SKM-1 treated with dmso at 0.1 percent for 144 hours (cell line): ENCODE results near the gene NYNRIN.

ENCODE experiments used
- DNase-seq: peaks from one replicate; lab custom pipeline; 2025; ENCODE audit not compliant: unreplicated experiment; lab: John Stamatoyannopoulos, UW

The NYNRIN gene

DNA sequence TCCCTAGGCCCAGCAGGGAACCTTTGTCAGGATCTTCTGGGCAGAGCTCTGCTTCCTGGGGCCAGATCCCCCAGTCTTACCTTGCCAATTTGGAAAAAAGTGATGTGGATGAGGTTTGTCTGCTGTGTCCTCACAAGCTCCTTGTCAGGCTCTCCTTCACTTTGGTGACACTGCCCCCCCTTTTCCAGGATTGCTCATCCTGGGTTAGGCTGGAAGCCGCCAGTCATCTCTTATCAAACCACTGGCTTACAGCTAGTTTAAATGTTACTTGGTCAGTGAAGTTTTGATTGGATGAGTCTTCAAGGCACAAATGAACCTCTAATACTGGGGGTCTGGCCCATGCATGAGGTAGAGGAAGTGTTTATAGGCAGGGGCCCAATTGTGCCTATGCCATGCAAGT is 15.3 kb downstream of the NYNRIN start:
- no peak for DNase-seq

DNA sequence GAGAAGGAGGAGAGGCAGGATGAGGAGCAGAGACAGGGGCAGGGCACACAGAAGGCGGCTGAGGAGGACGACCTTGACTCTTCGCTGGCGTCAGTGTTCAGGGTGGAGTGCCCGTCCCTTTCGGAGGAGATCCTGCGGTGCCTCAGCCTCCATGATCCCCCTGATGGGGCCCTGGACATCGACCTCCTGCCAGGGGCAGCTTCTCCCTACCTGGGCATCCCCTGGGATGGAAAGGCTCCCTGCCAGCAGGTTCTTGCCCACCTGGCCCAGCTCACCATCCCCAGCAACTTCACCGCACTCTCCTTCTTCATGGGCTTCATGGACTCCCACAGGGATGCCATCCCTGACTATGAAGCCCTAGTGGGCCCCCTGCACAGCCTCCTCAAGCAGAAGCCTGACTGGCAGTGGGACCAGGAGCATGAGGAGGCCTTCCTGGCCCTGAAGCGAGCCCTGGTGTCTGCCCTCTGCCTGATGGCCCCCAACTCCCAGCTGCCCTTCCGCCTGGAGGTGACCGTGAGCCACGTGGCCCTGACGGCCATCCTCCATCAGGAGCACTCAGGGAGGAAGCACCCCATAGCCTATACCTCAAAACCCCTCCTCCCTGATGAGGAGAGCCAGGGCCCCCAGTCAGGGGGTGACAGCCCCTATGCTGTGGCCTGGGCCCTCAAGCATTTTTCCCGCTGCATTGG is 16.1 kb downstream of the NYNRIN start:
- no peak for DNase-seq

DNA sequence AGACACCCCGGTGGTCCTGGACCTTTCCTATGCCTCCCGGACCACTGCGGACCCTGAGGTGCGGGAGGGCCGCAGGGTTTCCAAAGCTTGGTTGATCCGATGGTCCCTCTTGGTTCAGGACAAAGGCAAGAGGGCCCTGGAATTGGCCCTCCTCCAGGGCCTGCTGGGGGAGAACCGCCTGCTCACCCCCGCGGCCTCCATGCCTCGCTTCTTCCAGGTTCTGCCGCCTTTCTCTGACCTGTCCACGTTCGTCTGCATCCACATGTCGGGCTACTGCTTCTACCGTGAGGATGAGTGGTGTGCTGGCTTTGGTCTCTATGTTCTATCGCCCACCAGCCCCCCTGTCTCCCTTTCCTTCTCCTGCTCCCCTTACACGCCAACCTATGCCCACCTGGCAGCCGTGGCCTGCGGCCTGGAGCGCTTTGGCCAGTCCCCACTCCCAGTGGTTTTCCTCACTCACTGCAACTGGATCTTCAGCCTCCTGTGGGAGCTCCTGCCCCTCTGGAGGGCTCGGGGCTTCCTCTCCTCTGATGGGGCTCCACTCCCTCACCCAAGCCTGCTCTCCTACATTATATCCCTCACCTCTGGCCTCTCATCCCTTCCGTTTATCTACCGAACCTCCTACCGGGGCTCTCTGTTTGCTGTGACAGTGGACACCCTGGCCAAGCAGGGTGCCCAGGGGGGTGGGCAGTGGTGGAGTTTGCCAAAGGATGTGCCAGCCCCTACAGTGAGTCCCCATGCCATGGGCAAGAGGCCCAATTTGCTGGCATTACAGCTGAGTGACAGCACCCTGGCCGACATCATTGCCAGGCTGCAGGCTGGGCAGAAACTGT is 16.8 kb downstream of the NYNRIN start:
- no peak for DNase-seq

DNA sequence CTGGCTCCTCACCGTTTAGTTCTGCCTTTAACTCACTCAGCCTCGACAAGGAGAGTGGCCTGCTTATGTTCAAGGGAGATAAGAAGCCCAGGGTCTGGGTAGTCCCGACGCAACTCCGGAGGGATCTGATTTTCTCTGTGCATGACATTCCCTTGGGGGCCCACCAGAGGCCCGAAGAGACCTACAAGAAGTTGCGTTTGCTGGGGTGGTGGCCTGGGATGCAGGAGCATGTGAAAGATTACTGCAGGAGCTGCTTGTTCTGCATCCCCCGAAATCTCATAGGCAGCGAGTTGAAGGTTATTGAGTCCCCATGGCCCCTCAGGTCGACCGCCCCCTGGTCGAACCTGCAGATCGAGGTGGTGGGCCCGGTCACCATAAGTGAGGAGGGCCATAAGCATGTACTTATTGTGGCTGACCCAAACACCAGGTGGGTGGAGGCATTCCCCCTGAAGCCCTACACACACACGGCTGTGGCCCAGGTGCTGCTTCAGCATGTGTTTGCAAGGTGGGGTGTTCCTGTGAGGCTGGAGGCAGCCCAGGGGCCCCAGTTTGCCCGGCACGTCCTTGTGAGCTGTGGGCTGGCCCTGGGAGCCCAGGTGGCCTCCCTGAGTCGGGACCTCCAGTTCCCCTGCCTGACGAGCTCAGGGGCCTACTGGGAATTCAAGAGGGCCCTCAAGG is 17.6 kb downstream of the NYNRIN start:
- DNase-seq, result no peak

DNA sequence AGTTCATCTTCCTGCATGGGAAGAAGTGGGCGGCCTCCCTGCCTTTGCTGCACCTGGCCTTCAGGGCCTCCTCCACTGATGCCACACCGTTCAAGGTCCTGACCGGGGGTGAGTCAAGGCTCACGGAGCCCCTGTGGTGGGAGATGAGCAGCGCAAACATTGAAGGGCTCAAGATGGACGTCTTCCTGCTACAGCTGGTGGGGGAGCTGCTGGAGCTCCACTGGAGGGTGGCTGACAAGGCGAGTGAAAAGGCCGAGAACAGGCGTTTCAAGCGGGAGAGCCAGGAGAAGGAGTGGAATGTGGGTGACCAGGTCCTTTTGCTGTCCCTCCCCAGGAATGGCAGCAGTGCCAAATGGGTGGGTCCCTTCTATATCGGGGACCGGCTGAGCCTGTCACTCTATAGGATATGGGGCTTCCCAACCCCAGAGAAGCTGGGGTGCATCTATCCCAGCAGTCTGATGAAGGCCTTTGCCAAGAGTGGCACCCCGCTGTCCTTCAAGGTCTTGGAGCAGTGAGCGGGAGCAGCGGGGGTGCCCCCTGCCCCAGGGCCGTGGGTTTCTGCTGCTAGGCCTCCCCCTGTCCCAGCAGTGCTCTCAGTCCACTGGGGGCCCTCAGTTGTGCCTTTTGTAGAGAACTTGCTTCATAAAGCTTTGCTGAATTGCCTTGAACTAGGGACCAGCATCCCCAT is 18.3 kb downstream of the NYNRIN start:
- DNase-seq, result no peak

DNA sequence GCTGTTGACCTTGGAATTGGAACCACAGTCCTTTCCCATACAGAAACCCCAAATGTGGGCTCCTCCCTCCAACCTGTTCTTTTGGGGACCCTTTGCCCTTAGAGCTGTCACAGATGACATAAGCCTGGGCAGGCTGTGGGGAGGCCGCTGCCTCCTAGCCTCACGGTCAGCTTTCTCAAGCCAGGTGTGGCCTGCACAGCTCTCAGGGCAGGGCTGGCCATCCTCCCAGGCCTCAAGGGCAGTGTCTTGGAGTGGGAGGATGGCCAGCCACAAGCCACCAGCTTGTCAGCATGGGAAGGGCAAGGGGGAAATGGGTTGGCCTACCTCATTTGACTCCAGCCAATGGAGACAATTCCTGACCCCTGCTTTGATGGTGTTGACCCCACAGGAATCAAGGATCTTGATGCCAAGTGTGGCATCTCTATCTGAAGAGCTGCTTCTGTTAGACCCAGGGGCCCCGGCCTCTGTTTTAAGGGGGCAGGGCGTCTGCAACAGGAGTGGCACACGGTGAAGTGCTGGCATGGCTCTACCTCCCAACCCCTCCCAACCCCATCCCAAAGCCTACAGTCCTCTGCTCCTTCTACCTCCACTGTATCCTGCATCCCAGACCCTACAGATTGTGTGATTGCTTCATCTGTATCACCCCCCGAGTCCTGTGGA is 19.2 kb downstream of the NYNRIN start:
- no peak for DNase-seq

DNA sequence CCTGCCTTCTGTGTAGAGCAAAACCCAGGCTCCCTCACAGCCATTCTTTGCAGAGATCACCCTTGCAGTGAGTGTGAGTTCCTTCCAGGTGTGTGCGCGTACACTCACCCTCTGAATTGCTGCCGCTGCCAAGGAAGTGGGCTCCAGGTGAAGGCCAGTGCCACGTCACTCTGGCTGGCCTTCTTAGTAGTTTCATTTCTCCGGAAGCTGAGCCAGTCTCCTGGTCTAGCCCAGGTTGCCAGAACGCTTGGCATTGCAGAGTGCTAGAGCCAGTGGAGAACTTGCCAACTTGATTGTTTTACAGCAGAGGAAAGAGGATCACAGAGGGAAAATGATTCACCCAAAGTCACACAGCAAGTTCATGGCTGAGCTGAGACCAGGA is 19.7 kb downstream of the NYNRIN start:
- DNase-seq, result no peak

DNA sequence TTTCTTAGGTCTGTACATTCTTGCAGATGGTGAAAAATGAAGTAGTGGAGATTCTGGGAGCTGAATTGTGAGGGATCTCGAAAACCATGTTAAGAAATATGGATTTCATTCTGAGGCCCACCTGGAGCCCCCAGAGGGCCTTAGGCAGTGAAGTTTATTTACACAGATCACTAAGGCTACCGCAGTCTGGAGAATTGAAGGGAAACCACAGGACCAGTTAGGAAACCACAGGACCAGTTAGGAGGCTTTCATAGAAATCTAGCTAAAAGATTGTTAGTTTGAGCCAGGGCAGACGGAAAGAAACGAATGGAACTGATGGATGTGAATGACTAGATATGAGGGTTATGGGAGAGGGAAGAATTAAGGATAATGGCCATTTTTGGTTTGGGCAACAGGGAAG is 23.5 kb downstream of the NYNRIN start:
- DNase-seq, result no peak

DNA sequence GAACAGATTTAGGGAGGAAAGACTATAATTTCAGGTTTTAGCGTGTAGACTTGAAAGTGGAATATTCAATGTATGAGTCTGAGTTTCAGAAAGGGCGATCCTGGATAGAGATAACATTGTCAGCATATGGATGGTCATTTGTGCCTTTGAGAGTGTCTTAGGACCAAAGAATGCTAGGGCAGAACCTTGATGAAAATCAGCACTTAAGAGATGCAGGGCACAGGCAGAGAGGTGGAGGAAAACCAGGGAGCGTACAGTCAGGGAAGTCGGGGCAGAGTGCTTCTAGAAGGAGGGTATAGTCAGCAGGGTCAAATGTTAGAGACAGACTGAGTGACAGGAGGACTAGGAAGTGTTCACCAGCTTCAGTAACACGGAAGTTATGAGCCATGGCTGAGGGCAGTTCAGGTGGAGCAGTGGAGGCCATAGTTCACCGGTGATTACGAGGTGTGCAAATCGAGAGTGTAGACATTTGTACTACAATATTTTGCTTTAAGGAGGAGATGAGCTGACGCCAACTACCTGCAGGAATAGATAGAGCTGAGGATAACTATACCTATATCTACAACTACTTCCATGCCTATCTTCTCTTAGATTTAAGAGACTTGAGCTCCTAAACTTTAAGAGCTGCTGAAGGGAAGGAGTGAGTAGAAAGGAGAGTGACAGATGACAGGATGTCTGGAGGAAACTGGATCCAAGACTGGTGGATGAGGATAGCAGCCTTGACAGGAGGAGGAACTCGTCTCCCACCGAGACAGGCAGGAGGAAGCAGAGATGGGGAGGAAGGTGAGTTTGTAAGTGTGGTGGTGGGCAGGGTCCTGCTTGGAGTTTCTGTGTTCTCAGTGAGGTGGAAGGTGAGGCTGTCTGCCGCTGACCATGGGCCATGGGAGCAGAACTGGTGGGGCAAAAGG is 24.1 kb downstream of the NYNRIN start:
- no peak for DNase-seq

DNA sequence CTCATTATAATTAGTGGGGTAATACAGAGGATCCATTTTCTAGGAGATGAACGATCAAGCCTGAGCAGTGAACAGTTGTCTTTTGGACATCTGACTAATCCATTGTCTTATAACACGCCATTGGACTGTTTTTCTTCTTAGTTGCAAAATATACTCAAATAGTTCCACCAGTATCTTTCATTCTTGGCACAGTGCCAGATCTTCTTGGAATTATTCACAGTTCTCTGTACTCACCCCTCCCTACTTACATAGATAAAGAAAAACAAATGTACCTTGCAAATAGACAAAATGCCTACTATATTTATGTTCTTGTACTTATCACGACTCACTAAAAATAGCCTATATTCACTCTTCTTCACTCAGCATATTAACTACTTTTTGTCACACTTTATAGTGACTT is 26.9 kb downstream of the NYNRIN start:
- no peak for DNase-seq

DNA sequence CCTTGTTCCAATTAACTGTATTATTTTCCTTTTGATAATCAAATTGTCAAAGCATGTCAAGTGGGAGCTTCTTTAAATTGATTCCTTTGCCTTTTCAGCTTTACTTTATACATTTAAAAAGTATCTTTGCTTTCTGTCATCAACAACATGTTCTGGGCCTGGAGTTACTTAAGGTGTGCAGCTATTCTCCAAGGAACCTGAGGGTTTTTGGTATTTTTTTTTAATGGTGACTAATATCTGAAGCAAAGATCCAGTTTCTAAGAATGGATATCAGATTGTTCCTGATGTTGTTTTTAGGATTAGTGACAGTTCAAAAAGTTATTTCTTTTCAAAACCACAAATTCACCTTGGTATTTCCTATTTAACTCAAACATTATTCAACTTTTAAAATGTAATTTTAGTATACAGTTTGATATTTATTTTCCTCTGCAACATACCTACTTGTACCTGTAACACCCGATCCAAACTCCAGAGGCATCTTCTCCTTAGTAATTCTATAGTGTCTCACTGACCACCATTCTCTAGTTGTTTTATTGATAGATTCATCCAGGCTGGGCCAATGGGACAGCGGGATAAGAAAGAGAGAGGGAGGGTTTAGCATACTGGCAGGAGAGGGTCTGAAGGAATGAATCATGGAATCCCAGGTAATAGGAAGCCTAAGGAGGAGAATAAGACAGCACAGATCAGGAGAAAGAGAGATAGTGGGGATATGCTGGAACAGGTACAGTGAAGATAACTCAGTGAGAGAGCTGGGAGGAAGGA is 27.5 kb downstream of the NYNRIN start:
- DNase-seq, result no peak

DNA sequence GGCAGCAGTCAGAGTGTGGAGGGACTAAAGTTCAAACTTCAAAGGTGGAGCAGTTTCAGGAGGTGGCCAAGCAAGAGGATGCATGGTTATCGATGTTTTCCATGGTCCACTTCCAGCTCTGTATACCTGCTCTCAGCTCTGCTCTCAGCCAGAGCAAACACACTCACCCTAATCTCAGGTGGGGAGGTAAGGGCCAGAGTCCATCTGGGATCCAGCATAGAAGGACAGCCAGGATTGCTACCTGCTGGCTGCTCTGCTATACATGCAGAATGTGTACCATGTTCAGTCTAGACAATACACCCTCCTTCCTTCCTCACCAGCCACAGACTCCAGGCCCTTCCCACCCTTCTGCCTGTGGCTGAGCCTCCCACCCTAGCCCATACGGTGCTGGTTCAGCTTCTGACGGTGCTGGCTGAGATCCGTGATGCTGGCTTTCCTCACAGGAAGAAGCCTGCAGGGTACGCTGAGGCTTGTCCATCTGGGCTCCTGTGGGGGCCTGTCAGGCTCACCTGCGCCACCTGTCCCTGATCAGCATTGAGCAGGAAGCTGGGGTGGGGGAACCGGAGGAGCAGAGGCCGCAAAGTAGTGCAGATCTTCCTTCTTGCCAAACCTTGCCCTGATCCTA is 28.2 kb downstream of the NYNRIN start:
- no peak for DNase-seq

DNA sequence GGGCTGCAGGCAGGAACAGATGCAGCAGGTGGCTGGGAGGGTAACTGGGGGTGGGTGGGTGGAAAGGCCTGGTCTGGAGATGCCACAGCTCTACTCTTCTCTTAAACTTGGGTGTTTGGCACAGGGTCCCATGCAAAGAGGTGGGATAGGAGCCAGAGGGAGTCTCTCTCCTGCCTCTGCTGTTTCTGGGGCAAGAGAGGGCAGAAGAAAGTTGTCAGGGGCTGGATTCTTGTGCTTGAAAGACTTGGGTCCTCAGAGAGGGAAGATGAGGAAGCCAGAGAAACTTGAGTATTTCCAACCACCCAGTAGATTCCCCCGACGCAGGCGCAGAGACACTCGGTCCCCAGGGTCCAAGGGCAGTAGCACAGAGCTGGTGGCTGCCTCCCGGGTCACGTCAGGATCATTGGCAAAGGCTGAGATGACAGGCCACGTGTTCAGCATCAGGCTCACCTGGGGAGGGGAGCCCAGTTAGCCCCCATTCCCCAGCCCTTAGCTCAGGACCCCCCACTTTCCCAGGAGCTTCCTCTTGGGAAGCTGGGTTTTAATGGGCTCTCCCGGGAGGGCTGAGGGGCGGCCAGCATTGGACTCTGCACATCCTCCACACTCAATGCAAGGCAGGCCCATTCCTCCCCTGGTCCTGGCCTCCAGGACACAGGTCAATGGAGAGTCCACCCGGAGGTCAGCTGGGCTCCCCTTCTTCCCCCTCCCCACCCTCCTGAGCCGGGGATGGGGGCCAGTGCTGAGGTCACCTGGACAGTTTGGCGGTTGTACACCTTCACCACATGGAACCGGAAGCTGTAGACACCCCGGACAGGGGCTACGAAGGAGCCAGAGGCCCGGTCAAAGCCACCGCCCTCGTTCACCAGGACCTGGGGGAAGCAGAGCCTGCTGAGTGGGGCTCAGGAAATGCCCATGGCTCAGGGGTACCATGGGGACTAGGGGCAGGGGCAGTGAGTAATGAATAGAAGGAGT is 29.0 kb downstream of the NYNRIN start:
- DNase-seq, result no peak

DNA sequence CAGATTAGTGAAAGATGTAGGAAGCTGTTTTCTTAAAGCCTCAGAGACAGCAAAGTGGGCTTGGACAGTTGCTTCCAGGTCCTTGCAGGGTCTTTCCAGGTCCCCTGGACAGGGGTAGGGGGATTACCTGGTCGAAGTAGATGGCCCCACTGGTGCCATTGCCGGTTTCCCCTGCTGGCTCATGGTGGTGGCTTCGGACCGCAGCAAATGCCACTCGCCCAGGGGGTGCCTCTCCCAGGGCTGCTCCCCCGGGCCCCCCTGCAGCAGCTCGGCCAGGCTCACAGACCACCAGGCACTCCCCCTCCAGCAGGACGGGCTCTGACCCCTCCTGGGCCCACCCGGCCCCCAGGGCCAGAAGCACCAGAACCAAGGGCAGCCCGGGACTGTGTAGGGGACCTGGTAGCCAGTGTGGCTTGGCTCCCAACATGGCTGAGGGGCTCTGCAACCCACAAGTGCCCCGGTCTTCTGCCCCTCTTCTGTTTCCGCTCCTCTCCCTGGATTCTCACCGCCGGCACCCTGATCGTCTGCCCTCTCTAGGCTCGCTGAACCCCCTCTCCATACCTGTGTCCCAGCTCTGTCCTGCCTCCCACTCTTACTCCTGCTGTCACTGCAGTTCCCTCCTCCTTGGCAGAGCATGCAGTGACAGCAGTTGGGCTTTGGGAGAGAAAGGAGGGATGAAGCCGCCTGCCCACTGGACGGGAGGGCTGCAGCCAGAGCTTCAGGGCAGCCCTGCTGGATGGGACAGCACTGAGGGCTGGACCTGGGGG is 30.0 kb downstream of the NYNRIN start:
- no peak for DNase-seq

DNA sequence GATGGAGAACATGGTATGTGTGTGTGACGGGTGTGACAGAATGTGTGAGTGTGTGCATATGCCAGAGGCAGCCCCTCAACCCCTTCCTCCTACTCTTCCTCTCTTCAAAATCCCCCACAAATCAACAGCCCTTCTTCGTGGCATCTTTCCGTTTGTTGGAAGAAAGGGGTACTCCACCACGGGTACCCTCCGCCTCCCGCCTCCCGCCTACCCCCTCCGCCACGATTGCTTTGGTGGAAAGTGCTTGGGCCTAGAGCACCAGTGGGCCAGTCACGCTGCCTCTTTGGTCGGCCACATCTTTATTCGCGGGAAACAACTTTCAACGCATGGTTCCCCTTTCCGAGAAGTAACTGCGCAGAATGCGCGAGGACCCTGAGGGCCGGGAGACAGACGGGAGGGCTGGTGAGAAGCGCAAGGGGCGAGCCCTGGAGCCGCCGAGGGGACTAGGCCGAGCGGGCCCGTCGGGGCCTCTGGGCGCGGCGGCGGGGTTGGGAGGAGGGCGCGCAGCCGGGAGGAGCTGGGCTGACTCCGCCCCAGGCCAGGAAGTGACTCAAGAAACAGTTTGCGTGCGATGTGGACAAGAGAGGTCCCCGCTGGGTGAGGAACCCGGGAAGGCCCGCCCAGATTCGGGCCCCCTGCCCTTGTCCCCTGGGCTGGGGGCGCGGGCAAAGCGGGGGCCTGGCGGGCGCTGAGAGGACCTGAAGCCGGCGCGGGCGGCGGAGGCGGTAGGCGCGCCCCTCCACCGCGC is 30.8 kb downstream of the NYNRIN start, which contains the start of the genes CBLN3 and KHNYN:
CBLN3 (minus strand) TSS at position 274 of the 748 bp plus-strand sequence. CDS start 614 bp downstream, outside the sequence.
KHNYN (plus strand) TSS at position 560 of the 748 bp plus-strand sequence. CDS start 777 bp downstream, outside the sequence.
- peak; percentile 68 for DNase-seq

DNA sequence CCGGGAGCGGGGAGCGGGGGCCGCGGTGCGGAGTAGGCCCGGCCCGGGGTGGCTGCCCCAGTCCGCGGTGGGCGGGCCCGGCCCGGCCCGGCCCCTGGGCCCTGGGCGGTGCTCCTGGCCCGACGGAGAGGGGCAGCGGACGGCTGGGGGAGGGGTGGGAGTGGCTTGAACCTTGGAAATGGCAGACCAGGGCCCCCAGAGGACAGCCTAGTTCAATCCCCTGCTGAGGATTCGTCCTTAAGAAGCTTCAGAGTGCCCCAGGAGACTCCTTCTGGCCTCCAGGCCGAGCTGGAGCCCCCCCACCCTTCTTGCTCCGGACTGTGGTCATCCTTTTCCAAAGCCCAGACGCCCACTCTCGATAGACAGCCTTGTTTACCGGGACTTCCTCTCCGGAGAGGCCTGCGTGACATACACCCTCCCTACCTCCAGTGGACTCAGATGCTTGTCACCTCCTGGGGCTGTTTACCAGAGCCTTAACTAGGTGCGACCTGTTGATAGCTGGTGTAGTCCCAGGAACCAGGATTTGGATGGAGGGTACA is 31.4 kb downstream of the NYNRIN start:
- no peak for DNase-seq
